GM12872 (cell line): ENCODE results near the gene TUBA3E.
A peak's percentile ranks its signal among the peaks of the same experiment; 100 is the strongest.

Source experiments
- CTCF ChIP-seq: IDR thresholded peaks from 3 replicates; pipeline ENCODE4 v1.5.1; 2011; ENCODE audit warnings: low read depth, mild to moderate bottlenecking, low read length, moderate library complexity; ENCODE audit not compliant: insufficient read depth

Gene TUBA3E

GRCh38 chr2:130187268-130187667 lies 11.0 kb downstream of the TUBA3E start:
- no peak for TF ChIP-seq CTCF

GRCh38 chr2:130186391-130186790 lies 11.8 kb downstream of the TUBA3E start:
- TF ChIP-seq CTCF: no peak

- TF ChIP-seq CTCF: no peak
Measured at GRCh38 chr2:130185896-130186295, 12.3 kb downstream of the TUBA3E start.

- no peak for TF ChIP-seq CTCF
Measured at GRCh38 chr2:130185436-130185835, 12.8 kb downstream of the TUBA3E start.

GRCh38 chr2:130183512-130184373 lies 14.5 kb downstream of the TUBA3E start:
- no peak for TF ChIP-seq CTCF

GRCh38 chr2:130181880-130182682 lies 16.2 kb downstream of the TUBA3E start, which contains the start of gene MZT2B:
TSS of gene MZT2B (plus strand) at chr2:130182262. CDS start at chr2:130182283, 21 bp downstream.
- TF ChIP-seq CTCF: peak; percentile 62

GRCh38 chr2:130181325-130181879 lies 16.8 kb downstream of the TUBA3E start, which contains the start of gene SMPD4:
TSS of gene SMPD4 (minus strand) at chr2:130181602. CDS start at chr2:130176592, 5,010 bp downstream.
- TF ChIP-seq CTCF: no peak; the same call in 2 of the 3 replicates
